ENCODE results near the gene PRUNE2. TPM values are rescaled to one million over a fixed set of nuclear protein-coding genes. Genes with fewer than 3 reads are reported as not detected.

Gene PRUNE2
- total and polyA plus RNA-seq, 2 of the 8 experiments (the other 6 are each of a cell fraction or from before 2014, with no cell fraction given), result 5.5 to 13.3 TPM

DNA sequence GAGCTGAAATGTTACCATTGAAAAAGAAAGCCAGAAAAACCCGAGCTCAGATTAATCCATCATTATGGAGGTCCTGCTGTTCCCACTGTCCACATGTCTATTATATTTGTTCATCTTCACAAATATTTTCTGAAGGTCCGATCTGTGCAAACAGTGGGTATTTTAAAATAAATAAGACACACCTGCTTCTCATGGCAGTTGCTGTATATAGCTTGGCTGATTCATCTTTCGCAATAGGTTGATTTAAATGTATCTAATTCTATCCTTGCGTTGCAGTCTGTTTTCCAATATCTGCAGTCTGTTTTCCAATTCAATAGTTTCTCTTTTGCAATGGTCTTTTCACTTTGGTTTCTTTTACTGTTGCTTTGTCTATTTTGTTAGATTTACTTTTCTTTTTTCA is 229.1 kb downstream of the PRUNE2 start:
- no peaks in the 10 kb centered on the region for H3K79me1 ChIP-seq (ENCODE audit: low read depth, low read length)
- TF ChIP-seq BACH1 (IDR thresholded peaks at IDR 0.05; ENCODE audit: low read length), result no peak
- no peak for TF ChIP-seq SIRT6 (IDR thresholded peaks at IDR 0.05; ENCODE audit: low read length)
- TF ChIP-seq, protein P1, sequence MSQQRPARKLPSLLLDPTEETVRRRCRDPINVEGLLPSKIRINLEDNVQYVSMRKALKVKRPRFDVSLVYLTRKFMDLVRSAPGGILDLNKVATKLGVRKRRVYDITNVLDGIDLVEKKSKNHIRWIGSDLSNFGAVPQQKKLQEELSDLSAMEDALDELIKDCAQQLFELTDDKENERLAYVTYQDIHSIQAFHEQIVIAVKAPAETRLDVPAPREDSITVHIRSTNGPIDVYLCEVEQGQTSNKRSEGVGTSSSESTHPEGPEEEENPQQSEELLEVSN (IDR thresholded peaks at IDR 0.05), result no peak
- TF ChIP-seq CBX5 (IDR thresholded peaks at IDR 0.05; ENCODE audit: low read depth, low read length), result no peak
- TF ChIP-seq, protein P2, sequence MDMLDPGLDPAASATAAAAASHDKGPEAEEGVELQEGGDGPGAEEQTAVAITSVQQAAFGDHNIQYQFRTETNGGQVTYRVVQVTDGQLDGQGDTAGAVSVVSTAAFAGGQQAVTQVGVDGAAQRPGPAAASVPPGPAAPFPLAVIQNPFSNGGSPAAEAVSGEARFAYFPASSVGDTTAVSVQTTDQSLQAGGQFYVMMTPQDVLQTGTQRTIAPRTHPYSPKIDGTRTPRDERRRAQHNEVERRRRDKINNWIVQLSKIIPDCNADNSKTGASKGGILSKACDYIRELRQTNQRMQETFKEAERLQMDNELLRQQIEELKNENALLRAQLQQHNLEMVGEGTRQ (IDR thresholded peaks at IDR 0.05; ENCODE audit: low read length), result no peak
- TF ChIP-seq, protein P3, sequence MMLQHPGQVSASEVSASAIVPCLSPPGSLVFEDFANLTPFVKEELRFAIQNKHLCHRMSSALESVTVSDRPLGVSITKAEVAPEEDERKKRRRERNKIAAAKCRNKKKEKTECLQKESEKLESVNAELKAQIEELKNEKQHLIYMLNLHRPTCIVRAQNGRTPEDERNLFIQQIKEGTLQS (IDR thresholded peaks at IDR 0.05; ENCODE audit: insufficient read depth, low read depth, low read length), result no peak
- TF ChIP-seq KDM1A (IDR thresholded peaks at IDR 0.05; ENCODE audit: borderline replicate concordance, low read length), result no peak
- TF ChIP-seq POU5F1 (IDR thresholded peaks at IDR 0.05; ENCODE audit: low read depth, low read length), result no peak
- TF ChIP-seq RXRA (IDR thresholded peaks at IDR 0.05; ENCODE audit: insufficient read depth, low read depth, low read length), result no peak
- TF ChIP-seq NANOG (IDR thresholded peaks at IDR 0.05; ENCODE audit: insufficient read depth, low read depth, low read length, poor library complexity, severe bottlenecking), result no peak
- DNase-seq (ENCODE audit: low read depth in 1 of 2, low spot score in 2 of 2) (no peak), FAIRE-seq (no peak)
- no peak overlapping the region for H2BK12ac ChIP-seq (ENCODE audit: low read depth, low read length)
- H4K91ac ChIP-seq (replicated peaks; ENCODE audit: insufficient read length, low read length), result no peak overlapping the region
- no peak overlapping the region for H2BK5ac ChIP-seq (ENCODE audit: low read depth, low read length)
- H3K14ac ChIP-seq (ENCODE audit: insufficient read length), result no peak overlapping the region
- H4K5ac ChIP-seq (ENCODE audit: insufficient read length, low read depth, low read length), result no peak overlapping the region
- H3K23ac ChIP-seq (ENCODE audit: insufficient read length), result no peak overlapping the region
- no peak overlapping the region for H3K27ac ChIP-seq (ENCODE audit: low read depth, low read length)
- no peak overlapping the region for H2AK5ac ChIP-seq (ENCODE audit: low read depth, low read length)
- no peak overlapping the region for H4K8ac ChIP-seq (ENCODE audit: extremely low read depth, insufficient read depth, low read length)
- ChIA-PET CTCF (ENCODE audit: partially characterized antibody) (interaction anchor here (2.4 kb wide), 1 partner anchor 13 kb away, joined by 8 read pairs; no protein-coding TSS in a partner anchor), POLR2A (ENCODE audit: partially characterized antibody) (interaction anchor here (0.7 kb wide), 1 partner anchor 10 kb away, joined by 3 read pairs; no protein-coding TSS in a partner anchor)
- no peaks in the 10 kb centered on the region for H3K23me2 ChIP-seq (ENCODE audit: low read depth, low read length)
- no peaks in the 10 kb centered on the region for H3K9me3 ChIP-seq (ENCODE audit: insufficient read depth in 2 of 2, low read depth in 1 of 2, low read length in 1 of 2)
- H3K56ac ChIP-seq (replicated peaks; ENCODE audit: insufficient read length, low read depth, low read length), result no peak overlapping the region
- no peaks in the 10 kb centered on the region for H3K27me3 ChIP-seq (replicated peaks in 1 of 4; ENCODE audit: control insufficient read depth in 3 of 4, extremely low read depth in 1 of 4, insufficient read depth in 3 of 4, low read length in 3 of 4)
- no peak overlapping the region for H2AFZ ChIP-seq (ENCODE audit: low read length)
- no peak overlapping the region for H2BK15ac ChIP-seq (ENCODE audit: low read length)
- no peak overlapping the region for H3K4me3 ChIP-seq (ENCODE audit: extremely low read depth in 1 of 4, insufficient read depth in 2 of 4, low read depth in 3 of 4, low read length in 4 of 4)
- no peak overlapping the region for H3K4me2 ChIP-seq (ENCODE audit: insufficient read depth in 1 of 2, low read depth in 2 of 2, low read length in 2 of 2)
- H3K36me3 ChIP-seq (ENCODE audit: control insufficient read depth in 2 of 4, insufficient read depth in 4 of 4, low read length in 3 of 4), result no peaks in the 10 kb centered on the region
- H3K9ac ChIP-seq (replicated peaks in 1 of 4; ENCODE audit: extremely low read depth in 1 of 4, low read depth in 3 of 4, low read length in 3 of 4), result no peak overlapping the region
- no peak overlapping the region for H2BK120ac ChIP-seq (replicated peaks; ENCODE audit: low read depth, low read length)
- no peaks in the 10 kb centered on the region for H4K20me1 ChIP-seq (replicated peaks in 1 of 2; ENCODE audit: control insufficient read depth in 1 of 2, insufficient read depth in 2 of 2, low read length in 2 of 2)
- H2BK20ac ChIP-seq (ENCODE audit: low read length), result no peak overlapping the region
- no peak overlapping the region for H3K4ac ChIP-seq (replicated peaks; ENCODE audit: insufficient read length, low read depth, low read length)
- WGBS, 2 experiments (ENCODE audit: extremely low coverage in 1 of 2, insufficient coverage in 1 of 2, insufficient read length in 1 of 2, insufficient replicate concordance in 2 of 2, low coverage in 1 of 2, low lambda C conversion rate in 2 of 2, missing lambda C conversion rate in 1 of 2), result 87% methylated on average over 4 of the region's 4 CpGs; no CpG with 5 or more reads in 1 of the 2 experiments
- H3K4me1 ChIP-seq (replicated peaks in 1 of 4; ENCODE audit: control insufficient read depth in 3 of 4, insufficient read depth in 4 of 4, low read length in 3 of 4), result no peaks in the 10 kb centered on the region
- no peaks in the 10 kb centered on the region for H3K79me2 ChIP-seq (ENCODE audit: control insufficient read depth in 1 of 2, insufficient read depth in 2 of 2, low read length in 2 of 2)
- H3K18ac ChIP-seq (ENCODE audit: extremely low read depth, low read length), result no peak overlapping the region

All from H1 (cell line).